ENCODE measurements around the gene SRGAP2. TPM values are rescaled to one million over a fixed set of nuclear protein-coding genes. Genes with fewer than 3 reads are reported as not detected.
"Not testable (repeated sequence)": the region's sequence is repeated elsewhere in the genome, so short reads cannot be mapped to it uniquely, and the experiment has no call there.

The SRGAP2 gene
- total RNA-seq, 1 experiment from 2014 or later = 130 TPM

DNA sequence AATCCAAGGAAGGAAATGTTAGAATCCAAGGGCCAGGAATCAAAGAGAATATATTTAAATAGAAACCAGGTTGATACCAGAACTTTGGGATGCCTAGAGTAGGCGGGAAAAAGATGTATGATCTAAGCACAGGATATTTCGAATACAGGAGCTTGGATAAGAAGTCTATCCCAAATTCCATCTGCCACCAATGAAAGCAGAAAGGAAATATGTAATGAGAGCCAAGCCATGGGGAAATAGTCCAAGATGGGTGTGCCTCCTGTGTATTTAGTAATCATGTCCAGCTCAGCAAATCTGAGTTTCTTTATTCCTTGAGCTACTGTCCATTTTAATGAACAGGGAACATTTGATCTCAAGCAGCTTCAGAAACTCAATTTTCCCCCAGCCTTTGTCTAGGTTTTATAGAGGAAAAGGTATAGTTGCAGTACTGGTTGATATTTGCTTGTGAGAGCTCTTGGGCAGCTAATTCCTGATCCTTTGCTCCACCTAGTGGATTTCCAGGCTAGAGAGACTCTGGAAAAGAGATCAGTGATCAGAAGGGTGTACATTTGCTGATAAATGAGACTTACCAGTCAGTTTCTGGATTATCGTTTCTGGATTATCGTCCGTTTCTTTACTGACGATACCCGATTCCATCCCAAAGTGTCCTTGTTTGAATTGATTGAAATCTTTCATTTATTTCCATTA lies 29.0 kb upstream of the SRGAP2 start:
- H4K20me1 ChIP-seq (ENCODE audit: insufficient read depth); intact Hi-C loops (cut with micrococcal nuclease; ENCODE audit: unreplicated experiment); H3K9me2 ChIP-seq (ENCODE audit: insufficient read depth); DNase-seq; H3K4me3 ChIP-seq; H3K79me2 ChIP-seq (ENCODE audit: low read depth); H3F3A ChIP-seq (ENCODE audit: insufficient read depth, low read depth); BruUV-seq (replicated peaks); H2AFZ ChIP-seq; H3K27me3 ChIP-seq (ENCODE audit: insufficient read depth, low read depth); POLR2A ChIA-PET (ENCODE audit: unreplicated experiment); H3K27ac ChIP-seq; H3K4me2 ChIP-seq; H3K36me3 ChIP-seq (ENCODE audit: low read depth); CTCF ChIA-PET; H3K9me3 ChIP-seq (ENCODE audit: insufficient read depth, low read depth): not testable (repeated sequence)
- TF ChIP-seq, protein P1, sequence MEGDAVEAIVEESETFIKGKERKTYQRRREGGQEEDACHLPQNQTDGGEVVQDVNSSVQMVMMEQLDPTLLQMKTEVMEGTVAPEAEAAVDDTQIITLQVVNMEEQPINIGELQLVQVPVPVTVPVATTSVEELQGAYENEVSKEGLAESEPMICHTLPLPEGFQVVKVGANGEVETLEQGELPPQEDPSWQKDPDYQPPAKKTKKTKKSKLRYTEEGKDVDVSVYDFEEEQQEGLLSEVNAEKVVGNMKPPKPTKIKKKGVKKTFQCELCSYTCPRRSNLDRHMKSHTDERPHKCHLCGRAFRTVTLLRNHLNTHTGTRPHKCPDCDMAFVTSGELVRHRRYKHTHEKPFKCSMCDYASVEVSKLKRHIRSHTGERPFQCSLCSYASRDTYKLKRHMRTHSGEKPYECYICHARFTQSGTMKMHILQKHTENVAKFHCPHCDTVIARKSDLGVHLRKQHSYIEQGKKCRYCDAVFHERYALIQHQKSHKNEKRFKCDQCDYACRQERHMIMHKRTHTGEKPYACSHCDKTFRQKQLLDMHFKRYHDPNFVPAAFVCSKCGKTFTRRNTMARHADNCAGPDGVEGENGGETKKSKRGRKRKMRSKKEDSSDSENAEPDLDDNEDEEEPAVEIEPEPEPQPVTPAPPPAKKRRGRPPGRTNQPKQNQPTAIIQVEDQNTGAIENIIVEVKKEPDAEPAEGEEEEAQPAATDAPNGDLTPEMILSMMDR (conservative IDR thresholded peaks at IDR 0.05) = peak; percentile 34; the same call in 1 of the 2 replicates
- H3K4me1 ChIP-seq (replicated peaks; ENCODE audit: insufficient read depth) = peaks cover 28% of the 10 kb centered on the region

DNA sequence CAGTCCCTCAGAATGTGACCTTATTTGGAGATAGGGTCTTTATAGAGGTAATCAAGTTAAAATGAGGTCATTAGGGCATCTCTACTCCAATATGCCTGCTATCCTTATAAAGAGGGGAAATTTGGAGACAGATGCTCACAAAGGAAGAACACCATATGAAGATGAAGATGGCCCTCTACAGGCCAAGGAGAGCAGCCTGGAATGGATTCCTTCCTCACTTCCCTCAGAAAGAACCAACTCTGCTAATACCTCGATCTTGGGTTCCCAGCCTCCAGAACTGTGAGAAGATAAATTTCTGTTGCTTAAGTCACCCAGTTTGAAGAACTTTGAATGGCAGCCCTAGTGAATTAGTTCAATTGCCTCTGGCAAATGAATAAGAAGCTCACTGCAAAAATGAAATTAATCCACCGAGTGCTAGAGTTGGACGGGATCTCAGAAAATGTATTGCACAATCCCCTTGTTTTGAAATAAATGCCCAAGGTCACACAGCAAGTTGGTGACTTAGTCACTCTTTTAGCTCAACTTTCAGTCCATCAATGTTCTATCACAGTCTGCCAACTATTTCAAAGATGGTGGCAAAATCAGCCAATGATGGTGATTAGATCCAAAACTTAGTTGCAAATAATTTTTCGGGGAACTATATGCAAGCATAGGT lies 27.8 kb upstream of the SRGAP2 start:
- TF ChIP-seq, protein P1 (conservative IDR thresholded peaks at IDR 0.05) = 0 out of 2 replicates have a peak, but pooled peaks have one; percentile 17
- POLR2A ChIA-PET (ENCODE audit: unreplicated experiment); H3K36me3 ChIP-seq (ENCODE audit: low read depth); H3K79me2 ChIP-seq (ENCODE audit: low read depth); H3K9me3 ChIP-seq (ENCODE audit: insufficient read depth, low read depth); CTCF ChIA-PET; H2AFZ ChIP-seq; H4K20me1 ChIP-seq (ENCODE audit: insufficient read depth); intact Hi-C loops (cut with micrococcal nuclease; ENCODE audit: unreplicated experiment); H3K4me3 ChIP-seq; H3K27me3 ChIP-seq (ENCODE audit: insufficient read depth, low read depth); H3K9me2 ChIP-seq (ENCODE audit: insufficient read depth); BruUV-seq (replicated peaks): not testable (repeated sequence)
- Histone ChIP-seq H3K4me2 (peak overlapping the region; percentile 27), H3K4me1 (replicated peaks; ENCODE audit: insufficient read depth) (peaks cover 32% of the 10 kb centered on the region), H3F3A (ENCODE audit: insufficient read depth, low read depth) (peaks cover 12% of the 10 kb centered on the region), H3K27ac (peak overlapping the region; percentile 42)
- peak; percentile 4 to 67 for DNase-seq

DNA sequence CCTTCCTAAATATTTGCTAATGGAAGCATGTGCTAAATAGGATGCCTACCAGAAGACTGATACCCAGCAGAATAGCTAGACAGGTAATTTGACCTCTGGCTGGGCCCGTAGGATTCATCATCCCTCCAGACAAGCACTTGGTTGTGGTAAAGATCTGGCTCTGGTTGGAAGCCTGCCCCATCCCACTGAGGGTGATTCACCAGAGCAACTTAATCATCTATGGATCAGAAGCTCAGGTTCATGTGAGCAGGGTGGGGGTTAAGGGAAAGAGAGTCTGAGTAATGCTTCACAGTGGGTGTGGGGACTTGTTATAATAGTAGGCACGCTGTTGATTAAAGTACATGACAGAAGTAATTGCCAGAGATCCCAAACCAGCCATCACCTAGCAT lies 27.2 kb upstream of the SRGAP2 start:
- H3K4me3 ChIP-seq; POLR2A ChIA-PET (ENCODE audit: unreplicated experiment); H3K79me2 ChIP-seq (ENCODE audit: low read depth); H3K27ac ChIP-seq; H3K9me2 ChIP-seq (ENCODE audit: insufficient read depth); CTCF ChIA-PET; H3K36me3 ChIP-seq (ENCODE audit: low read depth); H2AFZ ChIP-seq; intact Hi-C loops (cut with micrococcal nuclease; ENCODE audit: unreplicated experiment); H3K4me2 ChIP-seq; H3K27me3 ChIP-seq (ENCODE audit: insufficient read depth, low read depth); BruUV-seq (replicated peaks); H3K9me3 ChIP-seq (ENCODE audit: insufficient read depth, low read depth); H4K20me1 ChIP-seq (ENCODE audit: insufficient read depth): not testable (repeated sequence)
- Histone ChIP-seq H3F3A (ENCODE audit: insufficient read depth, low read depth) (peaks cover 12% of the 10 kb centered on the region), H3K4me1 (replicated peaks; ENCODE audit: insufficient read depth) (peaks cover 32% of the 10 kb centered on the region)
- DNase-seq = peak in 1 of 2 experiments; percentile 78

DNA sequence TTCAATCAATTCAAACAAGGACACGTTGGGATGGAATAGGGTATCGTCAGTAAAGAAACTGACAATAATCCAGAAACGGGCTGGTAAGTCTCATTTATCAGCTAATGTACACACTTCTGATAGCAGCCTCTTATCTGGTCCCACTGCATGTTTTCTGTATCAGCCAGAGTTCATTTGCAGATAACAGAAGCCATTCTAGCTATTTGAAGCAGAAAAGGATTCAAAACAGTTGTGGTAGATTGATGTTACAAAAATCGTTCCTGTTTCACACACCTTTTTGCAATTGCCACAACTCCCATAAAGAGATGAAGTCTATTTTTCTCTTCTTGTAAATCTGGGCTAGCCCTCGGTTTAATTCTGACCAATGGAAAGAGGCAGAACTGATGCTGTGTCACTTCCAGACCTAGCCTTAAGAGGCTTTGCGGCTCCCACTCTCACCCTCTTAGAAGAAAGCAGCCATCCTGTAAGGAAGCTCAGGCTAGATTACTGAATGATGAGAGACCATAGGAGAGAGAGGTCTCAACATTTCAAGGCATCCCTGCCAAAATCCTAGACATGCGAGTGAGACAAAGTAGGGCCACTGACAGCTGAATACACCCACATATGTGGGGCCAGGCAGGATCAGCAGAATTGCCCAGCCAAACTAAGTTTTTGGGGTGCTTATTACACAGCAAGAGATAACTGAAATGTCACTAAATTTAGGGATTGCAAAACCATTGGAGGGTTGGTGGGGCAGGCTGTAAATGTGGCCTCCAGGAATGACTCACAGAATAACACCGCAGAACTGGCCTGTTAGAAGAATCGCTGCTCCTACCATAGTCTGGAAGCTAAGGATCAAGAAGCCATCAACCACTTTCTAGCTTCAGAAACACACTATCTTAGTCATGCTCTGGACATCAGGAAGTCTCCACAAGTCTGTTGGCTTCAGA lies 25.0 kb upstream of the SRGAP2 start:
- H3K9me3 ChIP-seq (ENCODE audit: insufficient read depth, low read depth); H3K9me2 ChIP-seq (ENCODE audit: insufficient read depth); intact Hi-C loops (cut with micrococcal nuclease; ENCODE audit: unreplicated experiment); H3K4me3 ChIP-seq; CTCF ChIA-PET; H2AFZ ChIP-seq; H3K27me3 ChIP-seq (ENCODE audit: insufficient read depth, low read depth); H3K36me3 ChIP-seq (ENCODE audit: low read depth); BruUV-seq (replicated peaks); H4K20me1 ChIP-seq (ENCODE audit: insufficient read depth); POLR2A ChIA-PET (ENCODE audit: unreplicated experiment); H3K79me2 ChIP-seq (ENCODE audit: low read depth): not testable (repeated sequence)
- Histone ChIP-seq H3K4me1 (replicated peaks; ENCODE audit: insufficient read depth) (peaks cover 32% of the 10 kb centered on the region), H3K27ac (peak overlapping the region; percentile 33), H3F3A (ENCODE audit: insufficient read depth, low read depth) (peaks cover 12% of the 10 kb centered on the region), H3K4me2 (peak overlapping the region; percentile 42)
- DNase-seq = peak; percentile 36 to 86

DNA sequence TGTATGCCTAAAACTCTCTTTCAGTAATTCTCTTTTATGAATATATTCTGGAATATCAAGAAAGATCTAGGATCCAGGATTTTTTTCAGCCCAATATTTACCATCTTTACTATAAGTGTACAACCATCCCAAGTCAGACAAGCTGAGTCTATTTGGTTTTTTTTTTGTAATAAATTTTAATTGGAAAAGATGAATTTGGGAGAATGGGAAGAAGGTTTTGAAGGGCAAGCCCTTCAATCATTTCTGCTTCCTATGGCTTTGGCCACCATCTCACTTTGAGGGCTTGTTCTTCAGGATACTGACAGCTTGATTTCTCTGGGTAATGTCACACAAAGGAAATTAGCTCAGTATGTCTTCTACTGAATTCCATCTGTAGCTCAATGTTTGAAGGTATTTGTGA lies 23.7 kb upstream of the SRGAP2 start:
- H3K9me2 ChIP-seq (ENCODE audit: insufficient read depth); CTCF ChIA-PET; POLR2A ChIA-PET (ENCODE audit: unreplicated experiment): not testable (repeated sequence)

More for the DNA sequence above, 23.7 kb upstream of the SRGAP2 start:
- H3K36me3 ChIP-seq (ENCODE audit: low read depth); H3K4me2 ChIP-seq; H3K9me3 ChIP-seq (ENCODE audit: insufficient read depth, low read depth); H3K27me3 ChIP-seq (ENCODE audit: insufficient read depth, low read depth); H3K79me2 ChIP-seq (ENCODE audit: low read depth); BruUV-seq (replicated peaks); H4K20me1 ChIP-seq (ENCODE audit: insufficient read depth); H2AFZ ChIP-seq; intact Hi-C loops (cut with micrococcal nuclease; ENCODE audit: unreplicated experiment); H3K4me3 ChIP-seq; DNase-seq: not testable (repeated sequence)
- H3K27ac ChIP-seq = peak overlapping the region; percentile 54; the same call in 1 of the 2 replicates
- peaks cover 25% of the 10 kb centered on the region for H3K4me1 ChIP-seq (replicated peaks; ENCODE audit: insufficient read depth)
- peaks cover 12% of the 10 kb centered on the region for H3F3A ChIP-seq (ENCODE audit: insufficient read depth, low read depth)

Data from PC-9 (cell line).